Peyer's patch (tissue), 4 donors: ENCODE measurements around the gene ITFG2.

ENCODE experiments used
- CTCF ChIP-seq, 6 experiments: fragments of 450-650 bp in 4 of 6; fragments of 200-600 bp in 2 of 6; sonication (generic) in 1 of 6; IDR thresholded peaks; one replicate each; pipeline ENCODE4 v1.5.1; 2017 to 2019; ENCODE audit warnings: antibody characterized with exemption in 6 of 6, mild to moderate bottlenecking in 3 of 6, moderate library complexity in 1 of 6
- POLR2A ChIP-seq, 2 donors: fragments of 450-650 bp; IDR thresholded peaks; one replicate each; pipeline ENCODE4 v1.5.1; 2017; ENCODE audit warnings: antibody characterized with exemption in 2 of 2, mild to moderate bottlenecking in 2 of 2, moderate library complexity in 2 of 2

GRCh38 chr12:2811801-2812200 is 667 bp upstream of the ITFG2 start:
- no peak for TF ChIP-seq CTCF (IDR thresholded peaks at IDR 0.05)
- no peak for TF ChIP-seq POLR2A (IDR thresholded peaks at IDR 0.05)
